Stimulated activated CD8-positive, alpha-beta memory T cell treated with anti-CD3 and anti-CD28 coated beads, Interleukin-2, amount 100 ng/mL, for 48 hours (primary cell): ENCODE measurements around the gene PRSS48.
"Not testable (repeated sequence)": the region's sequence is repeated elsewhere in the genome, so short reads cannot be mapped to it uniquely, and the experiment has no call there.

ENCODE experiments used
- DNase-seq, 2 donors: peaks; one replicate each; pipeline ENCODE4 v3.0.0-alpha.2; 2020; ENCODE audit warnings: low read depth in 2 of 2

Gene PRSS48, protein sequence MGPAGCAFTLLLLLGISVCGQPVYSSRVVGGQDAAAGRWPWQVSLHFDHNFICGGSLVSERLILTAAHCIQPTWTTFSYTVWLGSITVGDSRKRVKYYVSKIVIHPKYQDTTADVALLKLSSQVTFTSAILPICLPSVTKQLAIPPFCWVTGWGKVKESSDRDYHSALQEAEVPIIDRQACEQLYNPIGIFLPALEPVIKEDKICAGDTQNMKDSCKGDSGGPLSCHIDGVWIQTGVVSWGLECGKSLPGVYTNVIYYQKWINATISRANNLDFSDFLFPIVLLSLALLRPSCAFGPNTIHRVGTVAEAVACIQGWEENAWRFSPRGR

GRCh38 chr4:151276787-151277562 is at the start of gene PRSS48:
TSS of gene PRSS48 (plus strand) at chr4:151277161. CDS start at chr4:151277173, 12 bp downstream.
- peak; percentile 37 to 47 for DNase-seq

- DNase-seq: no peak
These were observed 49.8 kb upstream of the PRSS48 start for GRCh38 chr4:151227172-151227571.

DNA sequence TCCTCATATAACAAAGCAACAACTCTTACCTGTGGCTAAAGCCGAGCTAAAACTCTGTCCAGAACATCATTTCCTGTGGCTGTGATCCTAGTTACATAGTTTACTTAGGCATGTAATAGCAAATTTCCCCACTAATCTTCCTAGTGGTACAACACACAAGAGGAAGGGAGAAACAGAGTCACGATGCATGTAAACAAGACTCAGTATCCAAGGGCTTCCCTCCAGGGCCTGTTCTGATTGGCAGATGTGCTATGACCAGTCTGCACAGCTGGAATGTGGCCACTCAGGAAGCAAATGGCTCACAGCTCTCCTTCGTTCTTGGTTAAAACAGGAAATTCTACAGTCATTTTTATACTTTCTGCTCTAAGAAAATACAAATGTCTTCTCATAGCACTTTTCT is 49.2 kb upstream of the PRSS48 start:
- no peak for DNase-seq

DNA sequence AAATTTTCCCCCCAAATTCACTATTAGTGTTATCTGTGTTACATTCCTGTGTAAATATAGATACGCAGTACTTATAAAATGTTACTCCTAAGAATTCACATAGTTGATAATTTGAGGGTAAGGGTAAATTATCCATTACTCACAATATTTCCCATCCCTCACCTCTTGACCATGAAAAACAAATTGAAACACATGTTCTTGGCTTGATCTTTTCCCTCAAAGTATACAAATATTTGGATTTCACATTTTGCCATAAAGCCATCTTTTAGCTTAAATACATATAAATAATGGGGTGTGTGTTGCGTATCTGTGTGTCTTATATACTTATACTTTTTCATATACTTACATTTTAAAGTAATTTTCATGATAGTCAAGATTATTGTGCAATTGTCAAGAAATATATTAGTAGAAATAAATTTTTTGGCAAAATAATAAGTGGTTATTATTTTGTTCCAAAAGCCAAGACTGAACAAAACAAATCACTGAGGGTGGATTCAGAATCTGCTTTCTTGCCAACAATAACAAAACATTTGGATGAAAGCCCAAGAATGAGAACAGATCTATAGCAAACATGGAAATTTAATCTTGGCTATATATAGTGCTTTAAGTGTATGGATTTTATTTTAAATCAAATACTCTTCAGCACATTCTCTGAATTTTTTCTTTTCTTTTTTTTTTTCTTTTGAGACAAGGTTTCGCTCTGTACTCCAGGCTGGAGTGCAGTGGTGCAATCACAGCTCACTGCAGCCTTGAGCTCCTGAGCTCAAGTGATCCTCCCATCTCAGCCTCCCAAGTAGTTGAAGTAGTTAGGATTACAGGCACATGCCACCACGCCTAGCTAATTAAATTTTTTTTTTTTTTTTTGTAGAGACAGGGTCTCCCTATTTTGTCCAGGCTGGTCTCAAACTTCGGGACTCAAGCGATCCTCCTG is 48.5 kb upstream of the PRSS48 start:
- no peak for DNase-seq

DNA sequence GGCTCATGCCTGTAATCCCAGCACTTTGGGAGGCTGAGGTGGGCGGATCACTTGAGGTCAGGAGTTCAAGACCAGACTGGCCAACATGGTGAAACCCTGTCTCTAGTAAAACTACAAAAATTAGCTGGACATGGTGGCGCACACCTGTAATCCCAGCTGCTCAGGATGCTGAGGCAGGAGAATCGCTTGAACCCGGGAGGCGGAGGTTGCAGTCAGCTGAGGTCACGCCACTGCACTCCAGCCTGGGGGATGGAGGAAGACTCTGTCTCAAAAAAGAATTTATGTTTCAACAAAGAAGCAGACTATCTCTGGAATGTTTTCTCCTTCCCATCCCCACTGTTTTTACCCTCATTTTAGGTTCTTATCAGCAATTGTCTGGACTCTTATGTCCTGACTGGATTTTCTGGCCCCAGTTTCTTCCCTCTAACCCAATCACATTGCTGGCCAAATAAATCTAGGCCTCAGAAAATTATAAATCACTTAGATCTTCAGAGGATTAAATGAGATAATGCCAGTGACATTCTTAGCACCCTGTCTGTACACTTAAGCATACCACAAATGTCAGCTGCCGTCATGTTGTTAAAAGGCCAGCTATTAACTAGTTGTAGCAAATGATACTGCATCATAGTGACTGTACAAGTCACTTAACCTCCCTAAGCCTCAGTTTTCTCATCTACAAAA is 44.9 kb upstream of the PRSS48 start:
- no peak for DNase-seq

- no peak for DNase-seq
These were observed 43.4 kb upstream of the PRSS48 start for GRCh38 chr4:151233600-151233999.

GRCh38 chr4:151235373-151235772 is 41.6 kb upstream of the PRSS48 start:
- DNase-seq: not testable (repeated sequence)

- DNase-seq: no peak
These were observed 40.9 kb upstream of the PRSS48 start for GRCh38 chr4:151236036-151236435.

- no peak for DNase-seq
These were observed 38.5 kb upstream of the PRSS48 start for GRCh38 chr4:151238477-151238876.

DNA sequence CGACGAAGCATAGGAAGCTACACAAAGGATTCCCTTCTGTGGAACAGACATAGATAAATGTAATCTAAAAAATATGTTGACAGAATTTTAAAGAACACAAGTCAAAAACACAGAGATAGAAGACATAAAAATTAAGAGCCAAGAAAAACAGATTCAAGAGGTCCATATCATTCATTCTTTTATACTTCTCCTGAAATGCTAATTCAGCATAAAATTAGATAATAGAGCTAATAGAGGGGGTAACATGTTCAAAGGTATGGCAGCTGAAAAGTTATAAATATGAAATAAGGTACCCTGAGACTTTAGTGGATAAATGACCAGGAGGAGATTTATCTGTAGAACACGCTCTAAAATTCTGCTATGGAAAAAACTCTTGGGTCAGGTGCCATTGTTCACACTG is 37.4 kb upstream of the PRSS48 start:
- no peak for DNase-seq

GRCh38 chr4:151242305-151242704 is 34.7 kb upstream of the PRSS48 start:
- no peak for DNase-seq

DNA sequence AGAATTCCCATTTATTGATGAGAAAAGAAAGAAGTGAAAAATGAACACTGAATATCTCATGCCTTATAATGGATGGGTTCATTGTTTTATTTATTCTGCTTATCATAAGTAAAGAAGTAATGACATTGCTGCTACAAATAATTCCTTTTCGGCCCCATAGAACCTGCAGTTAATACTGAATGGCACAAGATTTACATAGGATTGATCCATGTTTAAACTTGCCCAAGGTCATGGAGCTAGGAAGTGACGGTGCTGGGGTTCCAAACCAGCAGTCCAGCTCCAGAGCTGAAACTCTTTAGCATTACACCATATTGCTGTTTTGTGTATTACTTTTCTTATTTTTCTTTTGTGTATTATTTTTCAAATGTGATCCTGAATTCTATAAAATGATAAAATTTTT is 30.2 kb upstream of the PRSS48 start:
- DNase-seq: no peak

GRCh38 chr4:151247395-151247794 is 29.6 kb upstream of the PRSS48 start:
- no peak for DNase-seq

- no peak for DNase-seq
These were observed 28.4 kb upstream of the PRSS48 start for GRCh38 chr4:151248519-151248918.

- DNase-seq: no peak
These were observed 26.3 kb upstream of the PRSS48 start for GRCh38 chr4:151250706-151251105.

GRCh38 chr4:151251603-151252304 is 25.2 kb upstream of the PRSS48 start:
- DNase-seq: no peak

GRCh38 chr4:151255226-151255625 is 21.7 kb upstream of the PRSS48 start:
- DNase-seq: not testable (repeated sequence)

- DNase-seq: not testable (repeated sequence)
These were observed 21.3 kb upstream of the PRSS48 start for GRCh38 chr4:151255680-151256079.

DNA sequence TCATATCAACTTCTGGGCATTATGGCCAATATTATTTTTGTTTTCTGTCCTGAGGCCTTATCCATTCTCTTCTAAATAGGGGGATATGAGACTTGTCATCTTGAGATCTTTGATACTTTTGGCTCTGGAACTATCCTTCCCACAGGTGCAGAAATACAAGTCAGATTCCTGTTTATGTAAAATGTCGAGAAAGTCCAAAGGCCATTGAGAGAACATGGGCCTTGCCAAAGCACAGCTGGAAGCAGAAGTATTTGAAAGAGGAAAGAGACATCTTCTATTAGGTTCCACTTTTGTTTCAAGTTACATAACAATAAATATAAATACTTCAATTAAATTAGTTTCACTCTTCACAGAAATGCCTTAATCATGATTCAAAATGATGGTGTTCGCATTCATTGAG is 20.8 kb upstream of the PRSS48 start:
- DNase-seq: no peak

GRCh38 chr4:151257704-151258103 is 19.3 kb upstream of the PRSS48 start:
- DNase-seq: no peak

DNA sequence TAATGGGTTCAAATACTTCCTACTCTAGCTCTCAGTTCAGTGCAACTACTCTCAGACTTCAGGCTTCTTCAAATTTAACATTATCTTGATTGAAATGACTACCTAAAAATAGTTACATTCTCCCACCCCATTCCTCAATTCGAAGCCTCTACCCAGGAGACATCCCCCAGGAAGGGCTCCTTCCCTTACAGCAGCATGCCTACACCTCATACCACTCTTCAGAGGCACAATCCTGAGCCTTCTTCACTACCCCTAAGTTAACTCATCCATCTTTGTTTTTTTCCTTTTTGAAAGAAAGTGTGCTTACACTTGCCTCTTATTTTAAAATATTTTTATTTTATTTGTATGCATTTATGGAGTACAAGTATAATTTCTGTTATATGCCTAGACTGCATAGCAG is 17.2 kb upstream of the PRSS48 start:
- DNase-seq: no peak
